Fibroblast of lung (primary cell): Measurements from ENCODE around the gene HES3. TPM values are rescaled to one million over a fixed set of nuclear protein-coding genes. Genes with fewer than 3 reads are reported as not detected.

ENCODE experiments used
- DNase-seq, 2 donors: peaks; one replicate each; pipeline versions ENCODE4 v3.0.0 to v3.0.0-alpha.2; 2010; ENCODE audit warnings: low read depth in 2 of 2
- H2AFZ ChIP-seq: 2 replicates; pipeline ENCODE4 v1.5.1; 2012; ENCODE audit warnings: low read length, control low read depth, inconsistent platforms
- H3K27ac ChIP-seq: 2 replicates; pipeline ENCODE4 v1.5.1; 2011; ENCODE audit warnings: low read length, control low read depth; ENCODE audit not compliant: insufficient read depth
- H3K27me3 ChIP-seq: 2 replicates; pipeline ENCODE4 v1.5.1; 2011; ENCODE audit warnings: mild to moderate bottlenecking, low read length; ENCODE audit not compliant: control insufficient read depth, insufficient read depth
- H3K36me3 ChIP-seq: 2 replicates; pipeline ENCODE4 v1.5.1; 2011; ENCODE audit warnings: low read length; ENCODE audit not compliant: control insufficient read depth, insufficient read depth
- H3K4me1 ChIP-seq: 2 replicates; pipeline ENCODE4 v1.5.1; 2011; ENCODE audit warnings: low read length; ENCODE audit not compliant: control insufficient read depth, insufficient read depth; ENCODE audit errors: extremely low read depth
- H3K4me2 ChIP-seq: 2 replicates; pipeline ENCODE4 v1.5.1; 2011; ENCODE audit warnings: low read length, control low read depth; ENCODE audit not compliant: insufficient read depth; ENCODE audit errors: extremely low read depth
- H3K4me3 ChIP-seq, 4 experiments: fragments of 200-600 bp in 1 of 4; sonication (generic) in 1 of 4; replicated peaks in 1 of 4; 2 replicates each; pipeline ENCODE4 v1.5.1; 2011 to 2016; ENCODE audit warnings: low read length in 4 of 4, low read depth in 3 of 4, mild to moderate bottlenecking in 3 of 4, control low read depth in 2 of 4, inconsistent platforms in 1 of 4, mixed read lengths in 1 of 4; ENCODE audit not compliant: insufficient read depth in 1 of 4; ENCODE audit errors: control extremely low read depth in 1 of 4
- H3K79me2 ChIP-seq: 2 replicates; pipeline ENCODE4 v1.5.1; 2012; ENCODE audit warnings: mild to moderate bottlenecking, low read length, inconsistent platforms; ENCODE audit not compliant: control insufficient read depth, insufficient read depth
- H3K9ac ChIP-seq: 2 replicates; pipeline ENCODE4 v1.5.1; 2011; ENCODE audit warnings: mild to moderate bottlenecking, low read length, control low read depth; ENCODE audit not compliant: insufficient read depth
- H3K9me3 ChIP-seq: 2 replicates; pipeline ENCODE4 v1.5.1; 2012; ENCODE audit warnings: low read depth, low read length; ENCODE audit not compliant: control insufficient read depth, insufficient read depth
- H4K20me1 ChIP-seq: 2 replicates; pipeline ENCODE4 v1.5.1; 2011; ENCODE audit warnings: low read length; ENCODE audit not compliant: control insufficient read depth, insufficient read depth; ENCODE audit errors: extremely low read depth
- CTCF ChIP-seq, 2 donors: IDR thresholded peaks in 1 of 2; conservative IDR thresholded peaks in 1 of 2; 1 replicate in 1 of 2; 2 replicates in 1 of 2; pipeline ENCODE4 v1.5.1; 2011 to 2012; ENCODE audit warnings: low read length in 2 of 2, control low read depth in 1 of 2, inconsistent platforms in 1 of 2, low read depth in 1 of 2, mild to moderate bottlenecking in 1 of 2
- EZH2 ChIP-seq: IDR thresholded peaks from 2 replicates; pipeline ENCODE4 v1.5.1; 2012; ENCODE audit warnings: low read length, control low read depth, mild to moderate bottlenecking; ENCODE audit errors: missing control alignments
- polyA plus RNA-seq, 2 donors: library from polyadenylated mRNA; depleted of rRNA in 1 of 2; stranded (reverse) in 1 of 2; unstranded in 1 of 2; fragments of >200 nt; gene quantifications; 2 replicates each; pipeline ENCODE4 v1.2.1, GENCODE V29; 2011 to 2012; ENCODE audit warnings: missing spikeins in 1 of 2
- total RNA-seq: library from RNA; depleted of rRNA; stranded (reverse); fragments of >200 nt; gene quantifications from 2 replicates; pipeline ENCODE4 v1.2.1, GENCODE V29; 2014

The HES3 gene
- total and polyA plus RNA-seq, 2 donors (not counting 1 experiment from before 2014, with no cell fraction given), result not detected

GRCh38 chr1:6234502-6235295 is 9.3 kb upstream of the HES3 start:
- TF ChIP-seq CTCF (conservative IDR thresholded peaks at IDR 0.05 in 1 of 2, IDR thresholded peaks at IDR 0.05 in 1 of 2; ENCODE audit: low read depth in 1 of 2, low read length in 2 of 2) (no peak), EZH2 (no peak)
- peaks cover 7% of the 10 kb centered on the region for H3K4me1 ChIP-seq
- peak in 1 of 2 donors; percentile 43 for DNase-seq
- peaks cover 18% of the 10 kb centered on the region for H3K79me2 ChIP-seq
- peaks cover 2% of the 10 kb centered on the region for H3K36me3 ChIP-seq
- H3K9me3 ChIP-seq, result no peaks in the 10 kb centered on the region
- no peaks in the 10 kb centered on the region for H3K27me3 ChIP-seq
- no peaks in the 10 kb centered on the region for H4K20me1 ChIP-seq
- peak overlapping the region; percentile 42 for H3K27ac ChIP-seq
- H3K9ac ChIP-seq, result peak overlapping the region; percentile 87
- H3K4me2 ChIP-seq, result peak overlapping the region; percentile 92
- no peak overlapping the region for H2AFZ ChIP-seq
- peak overlapping the region; percentile 79 to 88 (median 85) for H3K4me3 ChIP-seq

GRCh38 chr1:6235296-6235677 is 8.7 kb upstream of the HES3 start:
- Histone ChIP-seq H4K20me1 (no peaks in the 10 kb centered on the region), H3K9ac (peak overlapping the region; percentile 87), H3K4me2 (peak overlapping the region; percentile 92), H3K9me3 (no peaks in the 10 kb centered on the region), H3K79me2 (peaks cover 18% of the 10 kb centered on the region), H3K27me3 (no peaks in the 10 kb centered on the region), H2AFZ (peak overlapping the region; percentile 30), H3K4me3 (peak overlapping the region; percentile 79 to 88 (median 85)), H3K4me1 (peaks cover 7% of the 10 kb centered on the region), H3K27ac (peak overlapping the region; percentile 42), H3K36me3 (peaks cover 2% of the 10 kb centered on the region)
- DNase-seq, result no peak
- no peak for TF ChIP-seq EZH2
- no peak for TF ChIP-seq CTCF (conservative IDR thresholded peaks at IDR 0.05 in 1 of 2, IDR thresholded peaks at IDR 0.05 in 1 of 2; ENCODE audit: low read depth in 1 of 2, low read length in 2 of 2)

- DNase-seq, result no peak
- peaks cover 9% of the 10 kb centered on the region for H3K27me3 ChIP-seq
- H3K4me3 ChIP-seq, result no peak overlapping the region
- H4K20me1 ChIP-seq, result no peaks in the 10 kb centered on the region
- H3K4me1 ChIP-seq, result peaks cover 7% of the 10 kb centered on the region
- H3K9ac ChIP-seq, result no peak overlapping the region
- TF ChIP-seq CTCF (conservative IDR thresholded peaks at IDR 0.05 in 1 of 2, IDR thresholded peaks at IDR 0.05 in 1 of 2; ENCODE audit: low read depth in 1 of 2, low read length in 2 of 2) (no peak), EZH2 (no peak)
- peaks cover 2% of the 10 kb centered on the region for H3K36me3 ChIP-seq
- H3K79me2 ChIP-seq, result peaks cover 18% of the 10 kb centered on the region
- no peak overlapping the region for H3K4me2 ChIP-seq
- no peak overlapping the region for H2AFZ ChIP-seq
- H3K27ac ChIP-seq, result no peak overlapping the region
- no peaks in the 10 kb centered on the region for H3K9me3 ChIP-seq
Observed at GRCh38 chr1:6237093-6237492, 6.9 kb upstream of the HES3 start.
